HEK293 (cell line): ENCODE measurements around the gene IFT122.

Experiments used
- CTCF ChIA-PET: fragments of 350-600 bp; formaldehyde crosslinking; extraction: SDS; loops from one replicate; lab custom pipeline; 2021; ENCODE audit warnings: antibody characterized with exemption; lab: Yijun Ruan, JAX
- POLR2A ChIA-PET: fragments of 300-600 bp; formaldehyde crosslinking; extraction: SDS; loops from one replicate; lab custom pipeline; 2020; ENCODE audit warnings: antibody characterized with exemption, inconsistent platforms; lab: Yijun Ruan, JAX
- H3K27ac ChIP-seq: fragments of 200-500 bp; sonication (Bioruptor generic); 2 replicates; pipeline ENCODE4 v1.5.1; 2014; ENCODE audit warnings: low read depth, low read length, control low read depth, inconsistent platforms; ENCODE audit errors: extremely low read depth
- H3K36me3 ChIP-seq, 2 experiments: fragments of 200-500 bp in 1 of 2; sonication (Bioruptor generic) in 1 of 2; 1 replicate in 1 of 2; 2 replicates in 1 of 2; pipeline ENCODE4 v1.5.1; 2014 to 2017; ENCODE audit warnings: inconsistent platforms in 2 of 2, low read length in 2 of 2; ENCODE audit not compliant: control insufficient read depth in 2 of 2, insufficient read depth in 1 of 2
- H3K4me1 ChIP-seq: fragments of 200-500 bp; sonication (Bioruptor generic); 2 replicates; pipeline ENCODE4 v1.5.1; 2014; ENCODE audit warnings: mild to moderate bottlenecking, low read length, inconsistent platforms; ENCODE audit not compliant: control insufficient read depth, insufficient read depth
- H3K4me3 ChIP-seq: 2 replicates; pipeline ENCODE4 v1.5.1; 2011; ENCODE audit warnings: low read depth, mild to moderate bottlenecking, control low read depth, low read length, moderate library complexity
- H3K9me3 ChIP-seq: fragments of 200-500 bp; sonication (Bioruptor generic); 2 replicates; pipeline ENCODE4 v1.5.1; 2014; ENCODE audit warnings: low read depth, low read length, inconsistent platforms; ENCODE audit not compliant: control insufficient read depth, insufficient read depth
- BCL11B ChIP-seq: fragments of 450-650 bp; formaldehyde crosslinking; IDR thresholded peaks from 2 replicates; pipeline ENCODE4 v1.5.1; 2016; ENCODE audit warnings: low read depth, missing biosample characterization, missing genetic modification characterization
- EGR2 ChIP-seq: fragments of 450-650 bp; formaldehyde crosslinking; IDR thresholded peaks from 2 replicates; pipeline ENCODE4 v1.5.1; 2016; ENCODE audit warnings: low read depth, missing biosample characterization, missing genetic modification characterization
- MZF1 ChIP-seq: fragments of 450-650 bp; formaldehyde crosslinking; IDR thresholded peaks from 2 replicates; pipeline ENCODE4 v1.5.1; 2017; ENCODE audit warnings: missing biosample characterization, missing genetic modification characterization, borderline replicate concordance
- REPIN1 ChIP-seq: fragments of 450-650 bp; formaldehyde crosslinking; IDR thresholded peaks from 2 replicates; pipeline ENCODE4 v1.5.1; 2017; ENCODE audit warnings: missing biosample characterization, missing genetic modification characterization, low read depth
- REST ChIP-seq: fragments of 450-650 bp; formaldehyde crosslinking; IDR thresholded peaks from 2 replicates; pipeline ENCODE4 v1.5.1; 2016; ENCODE audit warnings: missing biosample characterization, missing genetic modification characterization
- ZBTB1 ChIP-seq: fragments of 450-650 bp; formaldehyde crosslinking; IDR thresholded peaks from 2 replicates; pipeline ENCODE4 v1.5.1; 2016; ENCODE audit warnings: missing biosample characterization, missing genetic modification characterization
- ZFP3 ChIP-seq: fragments of 450-650 bp; formaldehyde crosslinking; IDR thresholded peaks from 2 replicates; pipeline ENCODE4 v1.5.1; 2016; ENCODE audit warnings: low read depth, missing biosample characterization, missing genetic modification characterization
- ZNF132 ChIP-seq: fragments of 450-650 bp; formaldehyde crosslinking; IDR thresholded peaks from 2 replicates; pipeline ENCODE4 v1.5.1; 2017; ENCODE audit warnings: missing biosample characterization, missing genetic modification characterization, borderline replicate concordance
- ZNF169 ChIP-seq: fragments of 450-650 bp; formaldehyde crosslinking; IDR thresholded peaks from 2 replicates; pipeline ENCODE4 v1.5.1; 2016; ENCODE audit warnings: missing biosample characterization, missing genetic modification characterization
- ZNF214 ChIP-seq: fragments of 450-650 bp; formaldehyde crosslinking; IDR thresholded peaks from 2 replicates; pipeline ENCODE4 v1.5.1; 2017; ENCODE audit warnings: missing biosample characterization, mild to moderate bottlenecking, missing genetic modification characterization, borderline replicate concordance
- ZNF350 ChIP-seq: fragments of 450-650 bp; formaldehyde crosslinking; IDR thresholded peaks from 2 replicates; pipeline ENCODE4 v1.5.0; 2017; ENCODE audit warnings: missing biosample characterization, mild to moderate bottlenecking, missing genetic modification characterization
- ZNF354C ChIP-seq: fragments of 450-650 bp; formaldehyde crosslinking; IDR thresholded peaks from 2 replicates; pipeline ENCODE4 v1.5.1; 2016; ENCODE audit warnings: missing biosample characterization, missing genetic modification characterization, low read depth, borderline replicate concordance
- ZNF362 ChIP-seq: fragments of 450-650 bp; formaldehyde crosslinking; IDR thresholded peaks from 2 replicates; pipeline ENCODE4 v1.5.1; 2016; ENCODE audit warnings: missing biosample characterization, missing genetic modification characterization
- ZNF366 ChIP-seq: fragments of 450-650 bp; formaldehyde crosslinking; conservative IDR thresholded peaks from 2 replicates; pipeline ENCODE4 v1.5.1; 2016; ENCODE audit warnings: missing biosample characterization, missing genetic modification characterization
- ZNF423 ChIP-seq: fragments of 450-650 bp; formaldehyde crosslinking; IDR thresholded peaks from 2 replicates; pipeline ENCODE4 v1.5.1; 2016; ENCODE audit warnings: missing biosample characterization, missing genetic modification characterization
- ZNF488 ChIP-seq: fragments of 450-650 bp; formaldehyde crosslinking; IDR thresholded peaks from 2 replicates; pipeline ENCODE4 v1.5.1; 2016; ENCODE audit warnings: missing biosample characterization, missing genetic modification characterization
- ZNF571 ChIP-seq: fragments of 450-650 bp; formaldehyde crosslinking; IDR thresholded peaks from 2 replicates; pipeline ENCODE4 v1.5.0; 2017; ENCODE audit warnings: missing biosample characterization, missing genetic modification characterization
- ZNF626 ChIP-seq: fragments of 450-650 bp; sonication (Bioruptor Pico); formaldehyde crosslinking; IDR thresholded peaks from 2 replicates; pipeline ENCODE4 v1.5.1; 2018; ENCODE audit warnings: missing biosample characterization, missing genetic modification characterization, inconsistent platforms
- ZNF768 ChIP-seq: fragments of 450-650 bp; formaldehyde crosslinking; IDR thresholded peaks from 2 replicates; pipeline ENCODE4 v1.5.1; 2018; ENCODE audit warnings: missing biosample characterization, mild to moderate bottlenecking, missing genetic modification characterization
- ZNF785 ChIP-seq: fragments of 450-650 bp; formaldehyde crosslinking; IDR thresholded peaks from 2 replicates; pipeline ENCODE4 v1.5.1; 2016; ENCODE audit warnings: missing biosample characterization, missing genetic modification characterization
- ZNF843 ChIP-seq: fragments of 450-650 bp; formaldehyde crosslinking; IDR thresholded peaks from 2 replicates; pipeline ENCODE4 v1.5.1; 2016; ENCODE audit warnings: missing biosample characterization, missing genetic modification characterization
- ZSCAN16 ChIP-seq: fragments of 450-650 bp; formaldehyde crosslinking; IDR thresholded peaks from 2 replicates; pipeline ENCODE4 v1.5.1; 2016; ENCODE audit warnings: missing biosample characterization, missing genetic modification characterization
- TF ChIP-seq, protein P1 (sequence below): fragments of 450-650 bp; formaldehyde crosslinking; IDR thresholded peaks from 2 replicates; pipeline ENCODE4 v1.5.1; 2016; ENCODE audit warnings: missing biosample characterization, missing genetic modification characterization
- TF ChIP-seq, protein P2 (sequence below): fragments of 450-650 bp; formaldehyde crosslinking; IDR thresholded peaks from 2 replicates; pipeline ENCODE4 v1.5.1; 2016; ENCODE audit warnings: missing biosample characterization, missing genetic modification characterization

Gene IFT122

GRCh38 chr3:129556890-129557547 is 117.0 kb downstream of the IFT122 start:
- H3K4me3 ChIP-seq, result no peak overlapping the region
- H3K27ac ChIP-seq, result no peak overlapping the region
- H3K4me1 ChIP-seq, result no peaks in the 10 kb centered on the region
- ChIA-PET CTCF (no interaction called here), POLR2A (no interaction called here)
- peaks cover 0 to 41% of the 10 kb centered on the region in 2 experiments; a peak in 2 of 3 replicates for H3K36me3 ChIP-seq
- no peaks in the 10 kb centered on the region for H3K9me3 ChIP-seq
- no peak for TF ChIP-seq ZNF626
- no peak for TF ChIP-seq ZFP3 (tag by site-specific recombination)
- no peak for TF ChIP-seq ZBTB1 (tag by site-specific recombination)
- no peak for TF ChIP-seq ZNF350 (tag by site-specific recombination)
- TF ChIP-seq BCL11B (tag by site-specific recombination), result no peak
- no peak for TF ChIP-seq ZSCAN16
- TF ChIP-seq, protein P1, sequence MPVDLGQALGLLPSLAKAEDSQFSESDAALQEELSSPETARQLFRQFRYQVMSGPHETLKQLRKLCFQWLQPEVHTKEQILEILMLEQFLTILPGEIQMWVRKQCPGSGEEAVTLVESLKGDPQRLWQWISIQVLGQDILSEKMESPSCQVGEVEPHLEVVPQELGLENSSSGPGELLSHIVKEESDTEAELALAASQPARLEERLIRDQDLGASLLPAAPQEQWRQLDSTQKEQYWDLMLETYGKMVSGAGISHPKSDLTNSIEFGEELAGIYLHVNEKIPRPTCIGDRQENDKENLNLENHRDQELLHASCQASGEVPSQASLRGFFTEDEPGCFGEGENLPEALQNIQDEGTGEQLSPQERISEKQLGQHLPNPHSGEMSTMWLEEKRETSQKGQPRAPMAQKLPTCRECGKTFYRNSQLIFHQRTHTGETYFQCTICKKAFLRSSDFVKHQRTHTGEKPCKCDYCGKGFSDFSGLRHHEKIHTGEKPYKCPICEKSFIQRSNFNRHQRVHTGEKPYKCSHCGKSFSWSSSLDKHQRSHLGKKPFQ, result no peak
- no peak for TF ChIP-seq ZNF169 (tag by site-specific recombination)
- TF ChIP-seq ZNF785 (tag by site-specific recombination), result no peak
- TF ChIP-seq ZNF362, result no peak
- no peak for TF ChIP-seq ZNF488
- no peak for TF ChIP-seq REST (tag by site-specific recombination)
- no peak for TF ChIP-seq ZNF132 (tag by site-specific recombination)
- TF ChIP-seq ZNF354C, result no peak

GRCh38 chr3:129557548-129557894 is 117.5 kb downstream of the IFT122 start:
- Histone ChIP-seq H3K27ac (no peak overlapping the region), H3K4me1 (no peaks in the 10 kb centered on the region), H3K9me3 (no peaks in the 10 kb centered on the region), H3K36me3 (peaks cover 0 to 44% of the 10 kb centered on the region in 2 experiments; a peak in 2 of 3 replicates), H3K4me3 (no peak overlapping the region)
- ChIA-PET CTCF (no interaction called here), POLR2A (no interaction called here)
- TF ChIP-seq, protein P2, sequence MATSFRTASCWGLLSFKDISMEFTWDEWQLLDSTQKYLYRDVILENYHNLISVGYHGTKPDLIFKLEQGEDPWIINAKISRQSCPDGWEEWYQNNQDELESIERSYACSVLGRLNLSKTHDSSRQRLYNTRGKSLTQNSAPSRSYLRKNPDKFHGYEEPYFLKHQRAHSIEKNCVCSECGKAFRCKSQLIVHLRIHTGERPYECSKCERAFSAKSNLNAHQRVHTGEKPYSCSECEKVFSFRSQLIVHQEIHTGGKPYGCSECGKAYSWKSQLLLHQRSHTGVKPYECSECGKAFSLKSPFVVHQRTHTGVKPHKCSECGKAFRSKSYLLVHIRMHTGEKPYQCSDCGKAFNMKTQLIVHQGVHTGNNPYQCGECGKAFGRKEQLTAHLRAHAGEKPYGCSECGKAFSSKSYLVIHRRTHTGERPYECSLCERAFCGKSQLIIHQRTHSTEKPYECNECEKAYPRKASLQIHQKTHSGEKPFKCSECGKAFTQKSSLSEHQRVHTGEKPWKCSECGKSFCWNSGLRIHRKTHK (tag by site-specific recombination), result no peak
- TF ChIP-seq MZF1 (tag by site-specific recombination) (no peak), ZNF843 (tag by site-specific recombination) (no peak), EGR2 (tag by site-specific recombination) (no peak), ZNF366 (no peak), REPIN1 (tag by site-specific recombination) (no peak), ZNF214 (tag by site-specific recombination) (no peak), ZNF768 (no peak), ZNF571 (no peak), ZNF423 (tag by site-specific recombination) (no peak), ZNF169 (tag by site-specific recombination) (no peak)
